B cell (primary cell): ENCODE results near the gene KLHL3. TPM values are rescaled to one million over a fixed set of nuclear protein-coding genes. Genes with fewer than 3 reads are reported as not detected.
"Not testable (repeated sequence)": the region's sequence is repeated elsewhere in the genome, so short reads cannot be mapped to it uniquely, and the experiment has no call there.

ENCODE experiments used
- ATAC-seq: fragments of 200-7000 bp; cut with Tn5 transposase; one replicate; pipeline ENCODE4 v1.10.0; 2021; ENCODE audit warnings: low read depth, mild to moderate bottlenecking, moderate number of reproducible peaks, moderate library complexity
- CTCF ChIA-PET: fragments of 350-600 bp; sonication (Branson Sonifier 250); formaldehyde crosslinking; loops from one replicate; lab custom pipeline; 2021; ENCODE audit warnings: antibody characterized with exemption, inconsistent platforms; lab: Charles Lee
- POLR2A ChIA-PET: fragments of 350-600 bp; sonication (Branson Sonifier 250); formaldehyde crosslinking; loops from one replicate; lab custom pipeline; 2021; ENCODE audit warnings: antibody characterized with exemption; lab: Charles Lee
- DNase-seq: peaks from one replicate; pipeline ENCODE4 v3.0.0; 2013
- H2AFZ ChIP-seq: 2 replicates; pipeline ENCODE4 v1.6.1; 2012; ENCODE audit warnings: mild to moderate bottlenecking, low read depth, low read length; ENCODE audit not compliant: insufficient read depth, poor library complexity, severe bottlenecking
- H3K27ac ChIP-seq, 2 donors: 1 replicate in 1 of 2; 2 replicates in 1 of 2; pipeline ENCODE4 v1.5.1; 2012 to 2013; ENCODE audit warnings: low read length in 2 of 2, mild to moderate bottlenecking in 2 of 2, moderate library complexity in 1 of 2
- H3K27me3 ChIP-seq, 4 experiments: fragments of 200-600 bp in 1 of 4; sonication (generic) in 1 of 4; replicated peaks in 1 of 4; 1 replicate in 2 of 4; 2 replicates in 2 of 4; pipeline versions ENCODE4 v1.6.1 to v1.7.0; 2013 to 2016; ENCODE audit warnings: low read length in 3 of 4, mild to moderate bottlenecking in 2 of 4, mixed read lengths in 1 of 4, moderate library complexity in 1 of 4; ENCODE audit not compliant: insufficient read depth in 4 of 4, control insufficient read depth in 3 of 4; ENCODE audit errors: control extremely low read depth in 1 of 4
- H3K36me3 ChIP-seq, 2 experiments: replicated peaks in 1 of 2; 1 replicate in 1 of 2; 2 replicates in 1 of 2; pipeline versions ENCODE4 v1.6.1 to v1.7.1; 2013; ENCODE audit warnings: low read length in 1 of 2; ENCODE audit not compliant: insufficient read depth in 2 of 2, control insufficient read depth in 1 of 2; ENCODE audit errors: control extremely low read depth in 1 of 2, extremely low read depth in 1 of 2
- H3K4me1 ChIP-seq, 2 donors: fragments of 200-600 bp in 1 of 2; sonication (generic) in 1 of 2; 1 replicate in 1 of 2; 2 replicates in 1 of 2; pipeline versions ENCODE4 v1.5.1 to v1.6.1; 2013 to 2017; ENCODE audit warnings: low read length in 2 of 2; ENCODE audit not compliant: control insufficient read depth in 2 of 2, insufficient read depth in 2 of 2
- H3K4me2 ChIP-seq: replicated peaks from 2 replicates; pipeline ENCODE3; 2012; ENCODE audit warnings: mild to moderate bottlenecking, low read depth, low read length; ENCODE audit not compliant: poor library complexity, severe bottlenecking
- H3K4me3 ChIP-seq, 5 experiments: fragments of 200-600 bp in 1 of 5; sonication (generic) in 1 of 5; 1 replicate in 3 of 5; 2 replicates in 2 of 5; pipeline versions ENCODE4 v1.5.1 to v1.7.0; 2011 to 2016; ENCODE audit warnings: low read length in 4 of 5, mild to moderate bottlenecking in 4 of 5, low read depth in 2 of 5, control low read depth in 1 of 5, moderate library complexity in 1 of 5; ENCODE audit not compliant: insufficient read depth in 1 of 5; ENCODE audit errors: control extremely low read depth in 1 of 5, extremely low read depth in 1 of 5
- H3K79me2 ChIP-seq: fragments of 200-600 bp; sonication (generic); one replicate; pipeline ENCODE4 v1.6.0; 2016; ENCODE audit warnings: low read length; ENCODE audit not compliant: control insufficient read depth, insufficient read depth
- H3K9ac ChIP-seq: fragments of 200-600 bp; sonication (generic); 2 replicates; pipeline ENCODE4 v1.6.1; 2017; ENCODE audit warnings: mild to moderate bottlenecking, low read length, moderate library complexity
- H3K9me3 ChIP-seq, 3 donors: one replicate each; pipeline versions ENCODE4 v1.6.1 to v1.7.1; 2013; ENCODE audit warnings: low read length in 2 of 3; ENCODE audit not compliant: control insufficient read depth in 2 of 3, insufficient read depth in 1 of 3; ENCODE audit errors: control extremely low read depth in 1 of 3
- H4K20me1 ChIP-seq: 2 replicates; pipeline ENCODE4 v1.6.0; 2012; ENCODE audit warnings: mild to moderate bottlenecking, low read length; ENCODE audit not compliant: insufficient read depth, control insufficient read depth, poor library complexity, severe bottlenecking
- H3K27ac Mint-ChIP-seq: one replicate; pipeline ENCODE4 v1.8.0; 2021; ENCODE audit warnings: mixed read lengths
- H3K27me3 Mint-ChIP-seq: one replicate; pipeline ENCODE4 v1.8.0; 2021; ENCODE audit warnings: mixed read lengths
- H3K4me1 Mint-ChIP-seq: one replicate; pipeline ENCODE4 v1.8.0; 2021; ENCODE audit warnings: mixed read lengths
- H3K4me3 Mint-ChIP-seq: one replicate; pipeline ENCODE4 v1.8.0; 2021; ENCODE audit warnings: mixed read lengths
- H3K9me3 Mint-ChIP-seq: one replicate; pipeline ENCODE4 v1.8.0; 2022; ENCODE audit warnings: mixed read lengths; ENCODE audit not compliant: insufficient read depth
- EZH2 ChIP-seq: IDR thresholded peaks from 2 replicates; pipeline ENCODE4 v1.6.1; 2012; ENCODE audit warnings: borderline replicate concordance, low read depth, mild to moderate bottlenecking, moderate library complexity, low read length; ENCODE audit not compliant: insufficient read depth, poor library complexity, severe bottlenecking
- WGBS: methylation state at CpG from one replicate; pipeline ENCODE4 v1.1.5; 2013; ENCODE audit warnings: missing lambda C conversion rate; ENCODE audit not compliant: insufficient coverage; 5-methylcytosine and 5-hydroxymethylcytosine counted together
- intact Hi-C: fragments of 100-400 bp; cut with micrococcal nuclease; formaldehyde crosslinking; loops from one replicate; pipeline ENCODE4 v1.10.0; 2022
- polyA plus RNA-seq: library from polyadenylated mRNA; depleted of rRNA; stranded (reverse); fragments of >200 nt; gene quantifications from 2 replicates; pipeline ENCODE4 v1.2.3, GENCODE V29; 2012
- total RNA-seq, 2 donors: library from RNA; stranded (reverse); fragments of 120-200 nt in 1 of 2; gene quantifications; 1 replicate in 1 of 2; 2 replicates in 1 of 2; pipeline versions ENCODE4 v1.2.3 to v1.2.4, GENCODE V29; 2013 to 2022
- TF ChIP-seq, protein P1 (sequence below): fragments of 200-600 bp; IDR thresholded peaks from one replicate; pipeline ENCODE4 v1.8.0; 2022; ENCODE audit warnings: antibody characterized with exemption, mild to moderate bottlenecking

Gene KLHL3
- total and polyA plus RNA-seq, 2 donors (not counting 1 experiment from before 2014, with no cell fraction given) = 3.3 to 4.5 TPM

DNA sequence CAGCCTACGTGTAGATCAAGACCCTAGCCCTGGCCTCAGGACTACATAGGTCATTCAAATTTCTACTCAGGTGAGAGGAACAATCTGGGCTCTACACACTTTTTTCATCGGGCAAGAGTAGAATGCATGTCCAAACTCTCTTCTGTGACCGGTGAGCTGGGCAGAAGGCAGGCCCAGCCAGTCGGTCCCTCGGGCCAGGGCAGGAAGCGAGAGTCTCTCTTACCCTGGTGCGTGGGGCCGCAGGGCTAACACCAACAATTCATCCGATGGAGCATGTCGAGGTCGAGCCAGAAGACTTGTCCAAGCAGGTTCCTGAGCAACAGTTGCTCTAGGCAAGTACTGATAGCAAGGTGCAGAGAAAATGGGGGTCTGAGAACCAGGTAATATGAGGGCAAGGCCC is 88.5 kb downstream of the KLHL3 start:
- CTCF ChIA-PET = interaction anchor here (0.9 to 1.6 kb wide), 2 partner anchors 12 to 18 kb away, joined by 3 to 5 read pairs; no protein-coding TSS in a partner anchor
- no peaks in the 10 kb centered on the region for H4K20me1 ChIP-seq

GRCh38 chr5:137646761-137647160 is 89.1 kb downstream of the KLHL3 start:
- no peaks in the 10 kb centered on the region for H3K27me3 Mint-ChIP-seq

More for the DNA sequence above, 88.5 kb downstream of the KLHL3 start:
- ATAC-seq (no peak), DNase-seq (no peak)
- intact Hi-C loops = no loop called here
- no peaks in the 10 kb centered on the region for H3K4me1 Mint-ChIP-seq
- Histone ChIP-seq H3K27me3 (no peaks in the 10 kb centered on the region), H3K36me3 (no peaks in the 10 kb centered on the region), H2AFZ (no peak overlapping the region), H3K9me3 (no peaks in the 10 kb centered on the region), H3K4me1 (no peaks in the 10 kb centered on the region), H3K4me3 (no peak overlapping the region), H3K4me2 (no peak overlapping the region), H3K27ac (no peak overlapping the region), H3K9ac (no peak overlapping the region), H3K79me2 (no peaks in the 10 kb centered on the region)
- no peaks in the 10 kb centered on the region for H3K9me3 Mint-ChIP-seq
- TF ChIP-seq, protein P1, sequence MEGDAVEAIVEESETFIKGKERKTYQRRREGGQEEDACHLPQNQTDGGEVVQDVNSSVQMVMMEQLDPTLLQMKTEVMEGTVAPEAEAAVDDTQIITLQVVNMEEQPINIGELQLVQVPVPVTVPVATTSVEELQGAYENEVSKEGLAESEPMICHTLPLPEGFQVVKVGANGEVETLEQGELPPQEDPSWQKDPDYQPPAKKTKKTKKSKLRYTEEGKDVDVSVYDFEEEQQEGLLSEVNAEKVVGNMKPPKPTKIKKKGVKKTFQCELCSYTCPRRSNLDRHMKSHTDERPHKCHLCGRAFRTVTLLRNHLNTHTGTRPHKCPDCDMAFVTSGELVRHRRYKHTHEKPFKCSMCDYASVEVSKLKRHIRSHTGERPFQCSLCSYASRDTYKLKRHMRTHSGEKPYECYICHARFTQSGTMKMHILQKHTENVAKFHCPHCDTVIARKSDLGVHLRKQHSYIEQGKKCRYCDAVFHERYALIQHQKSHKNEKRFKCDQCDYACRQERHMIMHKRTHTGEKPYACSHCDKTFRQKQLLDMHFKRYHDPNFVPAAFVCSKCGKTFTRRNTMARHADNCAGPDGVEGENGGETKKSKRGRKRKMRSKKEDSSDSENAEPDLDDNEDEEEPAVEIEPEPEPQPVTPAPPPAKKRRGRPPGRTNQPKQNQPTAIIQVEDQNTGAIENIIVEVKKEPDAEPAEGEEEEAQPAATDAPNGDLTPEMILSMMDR = no peak
- no peak for TF ChIP-seq EZH2
- POLR2A ChIA-PET = no interaction called here
- H3K27ac Mint-ChIP-seq = no peak overlapping the region
- no peaks in the 10 kb centered on the region for H3K27me3 Mint-ChIP-seq
- WGBS = 92% methylated on average over 11 of the region's 11 CpGs
- no peak overlapping the region for H3K4me3 Mint-ChIP-seq

DNA sequence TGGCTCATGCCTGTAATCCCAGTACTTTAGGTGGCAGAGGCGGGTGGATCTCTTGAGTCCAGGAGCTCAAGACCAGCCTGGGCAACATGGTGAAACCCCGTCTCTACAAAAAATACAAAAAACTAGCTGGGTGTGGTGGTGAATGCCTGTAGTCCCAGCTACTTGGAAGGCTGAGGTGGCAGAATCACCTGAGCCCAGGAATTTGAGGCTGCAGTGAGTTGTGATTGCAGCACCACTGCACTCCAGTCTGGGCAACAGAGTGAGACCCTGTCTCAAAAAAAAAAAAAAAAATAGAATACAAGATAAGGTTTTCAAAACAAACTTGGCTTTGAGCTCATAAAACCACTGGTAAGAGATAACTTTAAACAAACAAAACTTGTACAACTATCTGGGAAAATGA is 92.8 kb downstream of the KLHL3 start:
- intact Hi-C loops, H3K9me3 Mint-ChIP-seq, DNase-seq, H3K27me3 Mint-ChIP-seq, H3K4me3 ChIP-seq, H3K27ac Mint-ChIP-seq, H3K27me3 ChIP-seq, H3K9ac ChIP-seq, H3K79me2 ChIP-seq, H3K4me3 Mint-ChIP-seq, H4K20me1 ChIP-seq, POLR2A ChIA-PET, H3K4me2 ChIP-seq, H3K9me3 ChIP-seq, H3K36me3 ChIP-seq, H3K4me1 ChIP-seq, H3K4me1 Mint-ChIP-seq, ATAC-seq, H2AFZ ChIP-seq, H3K27ac ChIP-seq: not testable (repeated sequence)
- CTCF ChIA-PET = interaction anchor here (0.9 kb wide), 1 partner anchor 14 kb away, joined by 6 read pairs; no protein-coding TSS in a partner anchor
- no CpG with 5 or more reads among the region's 2 CpGs for WGBS

More at GRCh38 chr5:137646761-137647160, 89.1 kb downstream of the KLHL3 start:
- Histone ChIP-seq H3K4me3 (no peak overlapping the region), H3K27ac (no peak overlapping the region), H3K9ac (no peak overlapping the region), H4K20me1 (no peaks in the 10 kb centered on the region), H3K79me2 (no peaks in the 10 kb centered on the region), H3K4me1 (no peaks in the 10 kb centered on the region), H3K27me3 (no peaks in the 10 kb centered on the region), H3K9me3 (no peaks in the 10 kb centered on the region), H3K36me3 (no peaks in the 10 kb centered on the region), H3K4me2 (no peak overlapping the region), H2AFZ (no peak overlapping the region)
- no peak overlapping the region for H3K4me3 Mint-ChIP-seq
- intact Hi-C loops = no loop called here
- H3K4me1 Mint-ChIP-seq = no peaks in the 10 kb centered on the region
- H3K27ac Mint-ChIP-seq = no peak overlapping the region
- ChIA-PET CTCF (interaction anchor here (2.3 kb wide), 1 partner anchor 13 kb away, joined by 5 read pairs; no protein-coding TSS in a partner anchor), POLR2A (no interaction called here)
- WGBS = 100% methylated on average over 1 of the region's 2 CpGs
- no peak for ATAC-seq
- H3K9me3 Mint-ChIP-seq = no peaks in the 10 kb centered on the region
- no peak for TF ChIP-seq EZH2
- TF ChIP-seq, protein P1 = no peak
- no peak for DNase-seq
